ENCODE measurements around the gene RIN1. TPM values are rescaled to one million over a fixed set of nuclear protein-coding genes. Genes with fewer than 3 reads are reported as not detected.

Gene RIN1
- total and polyA plus RNA-seq, 2 of the 13 experiments (the other 11 are each of a cell fraction or from before 2014, with no cell fraction given): 2.4 to 4.1 TPM

DNA sequence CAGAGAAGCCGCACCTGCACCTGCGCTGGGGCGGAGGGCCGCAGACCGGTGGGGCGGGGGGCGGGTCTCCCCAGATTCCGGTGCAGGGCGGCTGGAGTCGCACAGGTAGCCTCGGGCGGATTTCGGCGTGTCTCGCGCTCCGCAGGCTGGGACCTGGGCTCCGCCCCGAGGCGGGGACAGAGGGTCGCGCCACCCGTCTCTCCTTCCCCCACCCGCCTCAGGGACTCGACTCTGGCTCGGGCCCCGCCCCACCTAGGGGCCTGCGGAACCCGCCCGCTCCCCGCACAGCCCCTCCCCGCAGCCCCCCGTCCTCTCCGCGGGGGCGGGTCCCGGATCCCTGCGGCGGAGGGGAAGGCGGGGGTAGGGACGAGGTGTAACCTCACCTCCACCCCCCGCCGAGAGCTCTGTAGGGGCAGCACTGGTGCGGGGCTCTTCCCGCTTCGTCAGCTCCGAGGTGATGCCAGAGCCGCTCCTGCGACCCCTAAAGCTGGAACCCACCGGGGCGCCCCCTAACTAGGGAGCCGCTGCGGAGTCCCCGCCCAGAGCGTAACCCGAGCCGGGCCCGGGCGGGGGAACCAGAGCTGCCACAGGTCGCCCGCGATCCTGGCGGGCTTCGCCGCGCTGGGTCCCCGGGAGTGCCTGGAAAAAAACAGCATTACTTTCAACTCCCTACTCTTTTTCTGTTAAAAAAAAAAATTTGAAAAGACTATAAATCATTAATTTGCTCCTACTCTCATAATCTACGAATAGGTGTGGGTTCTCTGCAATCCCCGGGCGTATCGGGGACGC, 35.6 kb upstream of the RIN1 start, which contains the start of gene SLC29A2 (continued):
- TF ChIP-seq ZNF496 (CRISPR knock-in tag; IDR thresholded peaks at IDR 0.05; ENCODE audit: insufficient replicate concordance): no peak
- no peak for TF ChIP-seq MED13 (CRISPR knock-in tag; IDR thresholded peaks at IDR 0.05)
- no peak for TF ChIP-seq ZSCAN29 (CRISPR knock-in tag; conservative IDR thresholded peaks at IDR 0.05)
- no peak for TF ChIP-seq ZNF329 (CRISPR knock-in tag; IDR thresholded peaks at IDR 0.05; ENCODE audit: low read depth)
- peak; percentile 64; the same call in 1 of the 2 replicates for TF ChIP-seq KDM2A (CRISPR knock-in tag; IDR thresholded peaks at IDR 0.05; ENCODE audit: borderline replicate concordance, low read depth)
- TF ChIP-seq ISL2 (CRISPR knock-in tag; IDR thresholded peaks at IDR 0.05): peak; percentile 25; the same call in 1 of the 2 replicates
- TF ChIP-seq AGO2 (optimal IDR thresholded peaks at IDR 0.05; ENCODE audit: low read depth, low read length): peak; percentile 42
- TF ChIP-seq DNMT3B (CRISPR knock-in tag; conservative IDR thresholded peaks at IDR 0.05): no peak
- no peak for TF ChIP-seq ZNF605 (CRISPR knock-in tag; IDR thresholded peaks at IDR 0.05)
- no peak for TF ChIP-seq ZSCAN20 (CRISPR knock-in tag; IDR thresholded peaks at IDR 0.05; ENCODE audit: borderline replicate concordance)
- TF ChIP-seq SMAD9 (CRISPR knock-in tag; IDR thresholded peaks at IDR 0.05): no peak
- TF ChIP-seq HNRNPK (IDR thresholded peaks at IDR 0.05; ENCODE audit: low read depth, low read length, poor library complexity, severe bottlenecking): peak; percentile 17
- no peak for TF ChIP-seq SRY (CRISPR knock-in tag; IDR thresholded peaks at IDR 0.05)
- TF ChIP-seq SUZ12 (IDR thresholded peaks at IDR 0.05; ENCODE audit: low read depth, low read length): no peak
- TF ChIP-seq NCOA5 (CRISPR knock-in tag; IDR thresholded peaks at IDR 0.05): no peak
- no peak for TF ChIP-seq ARHGAP35 (CRISPR knock-in tag; IDR thresholded peaks at IDR 0.05; ENCODE audit: borderline replicate concordance)
- TF ChIP-seq, protein P1, sequence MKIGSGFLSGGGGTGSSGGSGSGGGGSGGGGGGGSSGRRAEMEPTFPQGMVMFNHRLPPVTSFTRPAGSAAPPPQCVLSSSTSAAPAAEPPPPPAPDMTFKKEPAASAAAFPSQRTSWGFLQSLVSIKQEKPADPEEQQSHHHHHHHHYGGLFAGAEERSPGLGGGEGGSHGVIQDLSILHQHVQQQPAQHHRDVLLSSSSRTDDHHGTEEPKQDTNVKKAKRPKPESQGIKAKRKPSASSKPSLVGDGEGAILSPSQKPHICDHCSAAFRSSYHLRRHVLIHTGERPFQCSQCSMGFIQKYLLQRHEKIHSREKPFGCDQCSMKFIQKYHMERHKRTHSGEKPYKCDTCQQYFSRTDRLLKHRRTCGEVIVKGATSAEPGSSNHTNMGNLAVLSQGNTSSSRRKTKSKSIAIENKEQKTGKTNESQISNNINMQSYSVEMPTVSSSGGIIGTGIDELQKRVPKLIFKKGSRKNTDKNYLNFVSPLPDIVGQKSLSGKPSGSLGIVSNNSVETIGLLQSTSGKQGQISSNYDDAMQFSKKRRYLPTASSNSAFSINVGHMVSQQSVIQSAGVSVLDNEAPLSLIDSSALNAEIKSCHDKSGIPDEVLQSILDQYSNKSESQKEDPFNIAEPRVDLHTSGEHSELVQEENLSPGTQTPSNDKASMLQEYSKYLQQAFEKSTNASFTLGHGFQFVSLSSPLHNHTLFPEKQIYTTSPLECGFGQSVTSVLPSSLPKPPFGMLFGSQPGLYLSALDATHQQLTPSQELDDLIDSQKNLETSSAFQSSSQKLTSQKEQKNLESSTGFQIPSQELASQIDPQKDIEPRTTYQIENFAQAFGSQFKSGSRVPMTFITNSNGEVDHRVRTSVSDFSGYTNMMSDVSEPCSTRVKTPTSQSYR (CRISPR knock-in tag; IDR thresholded peaks at IDR 0.05; ENCODE audit: borderline replicate concordance): peak; percentile 35; the same call in 1 of the 2 replicates
- no peak for TF ChIP-seq ZNF446 (CRISPR knock-in tag; IDR thresholded peaks at IDR 0.05)
- TF ChIP-seq SMC3 (IDR thresholded peaks at IDR 0.05; ENCODE audit: low read length): no peak
- TF ChIP-seq, protein P2, sequence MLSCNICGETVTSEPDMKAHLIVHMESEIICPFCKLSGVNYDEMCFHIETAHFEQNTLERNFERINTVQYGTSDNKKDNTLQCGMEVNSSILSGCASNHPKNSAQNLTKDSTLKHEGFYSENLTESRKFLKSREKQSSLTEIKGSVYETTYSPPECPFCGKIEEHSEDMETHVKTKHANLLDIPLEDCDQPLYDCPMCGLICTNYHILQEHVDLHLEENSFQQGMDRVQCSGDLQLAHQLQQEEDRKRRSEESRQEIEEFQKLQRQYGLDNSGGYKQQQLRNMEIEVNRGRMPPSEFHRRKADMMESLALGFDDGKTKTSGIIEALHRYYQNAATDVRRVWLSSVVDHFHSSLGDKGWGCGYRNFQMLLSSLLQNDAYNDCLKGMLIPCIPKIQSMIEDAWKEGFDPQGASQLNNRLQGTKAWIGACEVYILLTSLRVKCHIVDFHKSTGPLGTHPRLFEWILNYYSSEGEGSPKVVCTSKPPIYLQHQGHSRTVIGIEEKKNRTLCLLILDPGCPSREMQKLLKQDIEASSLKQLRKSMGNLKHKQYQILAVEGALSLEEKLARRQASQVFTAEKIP (CRISPR knock-in tag; IDR thresholded peaks at IDR 0.05; ENCODE audit: borderline replicate concordance): no peak
- TF ChIP-seq ATF7-NPFF (CRISPR knock-in tag; IDR thresholded peaks at IDR 0.05; ENCODE audit: low read depth): no peak
- TF ChIP-seq, protein P3, sequence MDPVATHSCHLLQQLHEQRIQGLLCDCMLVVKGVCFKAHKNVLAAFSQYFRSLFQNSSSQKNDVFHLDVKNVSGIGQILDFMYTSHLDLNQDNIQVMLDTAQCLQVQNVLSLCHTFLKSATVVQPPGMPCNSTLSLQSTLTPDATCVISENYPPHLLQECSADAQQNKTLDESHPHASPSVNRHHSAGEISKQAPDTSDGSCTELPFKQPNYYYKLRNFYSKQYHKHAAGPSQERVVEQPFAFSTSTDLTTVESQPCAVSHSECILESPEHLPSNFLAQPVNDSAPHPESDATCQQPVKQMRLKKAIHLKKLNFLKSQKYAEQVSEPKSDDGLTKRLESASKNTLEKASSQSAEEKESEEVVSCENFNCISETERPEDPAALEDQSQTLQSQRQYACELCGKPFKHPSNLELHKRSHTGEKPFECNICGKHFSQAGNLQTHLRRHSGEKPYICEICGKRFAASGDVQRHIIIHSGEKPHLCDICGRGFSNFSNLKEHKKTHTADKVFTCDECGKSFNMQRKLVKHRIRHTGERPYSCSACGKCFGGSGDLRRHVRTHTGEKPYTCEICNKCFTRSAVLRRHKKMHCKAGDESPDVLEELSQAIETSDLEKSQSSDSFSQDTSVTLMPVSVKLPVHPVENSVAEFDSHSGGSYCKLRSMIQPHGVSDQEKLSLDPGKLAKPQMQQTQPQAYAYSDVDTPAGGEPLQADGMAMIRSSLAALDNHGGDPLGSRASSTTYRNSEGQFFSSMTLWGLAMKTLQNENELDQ (CRISPR knock-in tag; IDR thresholded peaks at IDR 0.05; ENCODE audit: borderline replicate concordance): no peak
- TF ChIP-seq, protein P4, sequence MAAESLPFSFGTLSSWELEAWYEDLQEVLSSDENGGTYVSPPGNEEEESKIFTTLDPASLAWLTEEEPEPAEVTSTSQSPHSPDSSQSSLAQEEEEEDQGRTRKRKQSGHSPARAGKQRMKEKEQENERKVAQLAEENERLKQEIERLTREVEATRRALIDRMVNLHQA (CRISPR knock-in tag; IDR thresholded peaks at IDR 0.05): no peak

Measured in HepG2 (cell line).